HepG2 (cell line): ENCODE data around the gene GABARAPL2. TPM values are rescaled to one million over a fixed set of nuclear protein-coding genes. Genes with fewer than 3 reads are reported as not detected.

Experiments used
- CTCF ChIP-seq: sonication (generic); formaldehyde crosslinking; IDR thresholded peaks from 2 replicates; pipeline ENCODE4 v1.5.0; 2020; ENCODE audit warnings: mild to moderate bottlenecking, missing genetic modification reagents, moderate library complexity
- DNMT1 ChIP-seq: sonication (generic); formaldehyde crosslinking; IDR thresholded peaks from 2 replicates; pipeline ENCODE4 v1.5.1; 2020; ENCODE audit warnings: mild to moderate bottlenecking, missing genetic modification reagents
- GMEB2 ChIP-seq: IDR thresholded peaks from 2 replicates; pipeline ENCODE4 v1.6.1; 2016; ENCODE audit warnings: missing biosample characterization, missing genetic modification reagents, low read depth
- HOXA7 ChIP-seq: sonication (generic); formaldehyde crosslinking; IDR thresholded peaks from 2 replicates; pipeline ENCODE4 v1.8.1; 2022; ENCODE audit warnings: mild to moderate bottlenecking, missing genetic modification reagents, moderate library complexity
- REL ChIP-seq: sonication (generic); formaldehyde crosslinking; conservative IDR thresholded peaks from 2 replicates; pipeline ENCODE4 v1.8.0; 2022; ENCODE audit warnings: mild to moderate bottlenecking, missing genetic modification reagents, moderate library complexity
- YEATS2 ChIP-seq: sonication (generic); formaldehyde crosslinking; IDR thresholded peaks from 2 replicates; pipeline ENCODE4 v1.4.0; 2020; ENCODE audit warnings: missing genetic modification reagents, borderline replicate concordance
- ZNF549 ChIP-seq: sonication (generic); formaldehyde crosslinking; IDR thresholded peaks from 2 replicates; pipeline ENCODE4 v1.5.0; 2020; ENCODE audit warnings: missing genetic modification reagents
- ZNF687 ChIP-seq: sonication (generic); formaldehyde crosslinking; IDR thresholded peaks from 2 replicates; pipeline ENCODE4 v1.5.1; 2020; ENCODE audit warnings: mild to moderate bottlenecking, missing genetic modification reagents, moderate library complexity
- ZNF720 ChIP-seq: sonication (generic); formaldehyde crosslinking; IDR thresholded peaks from 2 replicates; pipeline ENCODE4 v1.4.0; 2020; ENCODE audit warnings: missing genetic modification reagents
- polyA plus RNA-seq, 8 experiments: library from polyadenylated mRNA; depleted of rRNA in 3 of 8; stranded (reverse) in 7 of 8; unstranded in 1 of 8; fragments of >200 nt; fragmentation: Illumina TruSeq in 4 of 8; extraction: Trizol in 4 of 8; gene quantifications; 2 replicates each; pipeline versions ENCODE4 v1.2.1 to v1.2.3, GENCODE V29; 2011 to 2016; ENCODE audit warnings: low read depth in 4 of 8, missing spikeins in 1 of 8, mixed read lengths in 1 of 8; ENCODE audit not compliant: insufficient read depth in 1 of 8
- total RNA-seq, 5 experiments: library from RNA; depleted of rRNA; stranded (reverse); fragments of >200 nt; fragmentation: Illumina TruSeq; extraction: Trizol; gene quantifications; 2 replicates each; pipeline ENCODE4 v1.2.3, GENCODE V29; 2016; ENCODE audit warnings: low read depth in 1 of 5

Gene GABARAPL2
- total and polyA plus RNA-seq, 2 of the 13 experiments (the other 11 are each of a cell fraction or from before 2014, with no cell fraction given), result 76.4 to 83.0 TPM

DNA sequence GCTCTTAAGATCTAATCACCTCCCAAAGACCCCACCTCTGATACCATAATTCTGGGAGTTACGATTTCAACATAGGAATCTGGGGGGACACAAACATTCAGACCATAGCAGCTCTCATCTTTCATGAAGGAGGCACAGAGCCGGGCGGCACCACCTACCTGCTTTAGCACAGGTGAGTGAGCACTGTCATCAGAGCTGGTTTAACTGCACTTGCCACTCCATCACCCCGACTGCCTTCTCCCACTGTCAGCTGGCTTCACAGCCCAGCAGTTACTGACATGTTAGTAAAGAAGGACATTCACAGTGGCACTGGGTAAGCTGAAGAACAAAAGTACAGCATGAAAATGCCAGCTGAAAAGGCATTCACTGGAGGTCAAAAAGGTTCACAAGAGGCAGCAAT, 22.5 kb downstream of the GABARAPL2 start (continued):
- TF ChIP-seq ZNF687 (CRISPR knock-in tag), result no peak
- no peak for TF ChIP-seq DNMT1
- no peak for TF ChIP-seq HOXA7 (CRISPR knock-in tag)
- TF ChIP-seq CTCF (CRISPR knock-in tag), result no peak
- no peak for TF ChIP-seq YEATS2 (CRISPR knock-in tag)
- TF ChIP-seq ZNF549 (CRISPR knock-in tag), result no peak
- no peak for TF ChIP-seq ZNF720 (CRISPR knock-in tag)
- TF ChIP-seq REL (CRISPR knock-in tag), result no peak
- TF ChIP-seq GMEB2 (CRISPR knock-in tag), result no peak
